H1 (cell line): ENCODE data around the gene PBX1. TPM values are rescaled to one million over a fixed set of nuclear protein-coding genes. Genes with fewer than 3 reads are reported as not detected.

Source experiments
- ASH2L ChIP-seq: fragments of 200-600, 300-600 bp; sonication (generic); IDR thresholded peaks from one replicate; pipeline ENCODE4 v1.7.1; 2017; ENCODE audit warnings: low read length
- CHD7 ChIP-seq: fragments of 300-600 bp; sonication (generic); IDR thresholded peaks from 2 replicates; pipeline ENCODE4 v1.7.1; 2012; ENCODE audit warnings: low read length, moderate library complexity, mild to moderate bottlenecking, inconsistent platforms; ENCODE audit not compliant: insufficient replicate concordance
- CREB1 ChIP-seq: IDR thresholded peaks from 2 replicates; pipeline ENCODE4 v1.6.1; 2012; ENCODE audit warnings: inconsistent platforms
- POU5F1 ChIP-seq: IDR thresholded peaks from 2 replicates; pipeline ENCODE4 v1.6.1; 2011; ENCODE audit warnings: low read depth, mild to moderate bottlenecking, low read length, moderate library complexity
- RAD21 ChIP-seq, 2 experiments: IDR thresholded peaks in 1 of 2; conservative IDR thresholded peaks in 1 of 2; 2 replicates each; pipeline ENCODE4 v1.6.1; 2011; ENCODE audit warnings: low read depth in 2 of 2, low read length in 2 of 2, improper control_type of control experiment in 1 of 2, inconsistent platforms in 1 of 2, mild to moderate bottlenecking in 1 of 2, moderate library complexity in 1 of 2
- RBBP5 ChIP-seq: IDR thresholded peaks from 2 replicates; pipeline ENCODE4 v1.7.1; 2012; ENCODE audit warnings: low read depth, mild to moderate bottlenecking, inconsistent platforms, low read length, moderate library complexity, borderline replicate concordance
- SIN3A ChIP-seq, 2 experiments: IDR thresholded peaks in 1 of 2; conservative IDR thresholded peaks in 1 of 2; 2 replicates each; pipeline ENCODE4 v1.6.1; 2011 to 2012; ENCODE audit warnings: low read length in 2 of 2, improper control_type of control experiment in 1 of 2, low read depth in 1 of 2, mild to moderate bottlenecking in 1 of 2
- SP1 ChIP-seq: IDR thresholded peaks from 2 replicates; pipeline ENCODE4 v1.6.1; 2011; ENCODE audit warnings: low read depth, low read length
- SUZ12 ChIP-seq: fragments of 200-600 bp; sonication (generic); IDR thresholded peaks from 2 replicates; pipeline ENCODE4 v1.6.1; 2012; ENCODE audit warnings: mild to moderate bottlenecking, inconsistent platforms, low read length, moderate library complexity, mixed read lengths
- TAF7 ChIP-seq: optimal IDR thresholded peaks from 2 replicates; pipeline ENCODE3; 2011; ENCODE audit warnings: low read depth, mild to moderate bottlenecking, inconsistent platforms, low read length, moderate library complexity, borderline replicate concordance
- polyA plus RNA-seq, 7 experiments: library from polyadenylated mRNA; depleted of rRNA in 3 of 7; stranded (reverse) in 5 of 7; unstranded in 2 of 7; fragments of >200 nt in 5 of 7; fragments of 200-250 nt in 2 of 7; gene quantifications; 1 replicate in 5 of 7; 2 replicates in 1 of 7; 4 replicates in 1 of 7; pipeline versions ENCODE4 v1.2.1 to v1.2.3, GENCODE V29; 2011 to 2013; ENCODE audit warnings: missing spikeins in 2 of 7, mixed read lengths in 2 of 7
- total RNA-seq: library from RNA; stranded (reverse); fragmentation: NEBNext Ultra II Directional; extraction: Animal tissue kit (Norgen Biotek cat#: 25700); gene quantifications from 2 replicates; pipeline ENCODE4 v1.2.1, GENCODE V29; 2021

PBX1 gene
- total and polyA plus RNA-seq, 2 of the 8 experiments (the other 6 are each of a cell fraction or from before 2014, with no cell fraction given), result 87.4 to 124 TPM

- TF ChIP-seq POU5F1 (no peak), RBBP5 (no peak), TAF7 (no peak), CHD7 (no peak), SUZ12 (no peak), SIN3A (conservative IDR thresholded peaks at IDR 0.05 in 1 of 2, IDR thresholded peaks at IDR 0.05 in 1 of 2; ENCODE audit: low read depth in 1 of 2, low read length in 2 of 2) (no peak), RAD21 (IDR thresholded peaks at IDR 0.05 in 1 of 2, conservative IDR thresholded peaks at IDR 0.05 in 1 of 2; ENCODE audit: low read depth in 2 of 2, low read length in 2 of 2) (no peak), CREB1 (no peak), SP1 (peak; percentile 28; the same call in 1 of the 2 replicates), ASH2L (peak; percentile 50)
Observed at GRCh38 chr1:164635059-164635802, 76.2 kb downstream of the PBX1 start (continued).
